Breast epithelium (tissue), 3 donors: ENCODE results near the gene TFPI.

ENCODE experiments used
- POLR2AphosphoS5 ChIP-seq, 3 donors: sonication (generic); formaldehyde crosslinking; IDR thresholded peaks; one replicate each; pipeline ENCODE4 v1.6.1; 2017; ENCODE audit warnings: antibody characterized with exemption in 3 of 3
- TF ChIP-seq, protein P1 (sequence below), 3 donors: fragments of 450-650 bp; IDR thresholded peaks; one replicate each; pipeline ENCODE4 v1.5.1; 2016 to 2017; ENCODE audit warnings: antibody characterized with exemption in 3 of 3, mild to moderate bottlenecking in 3 of 3, moderate library complexity in 3 of 3

DNA sequence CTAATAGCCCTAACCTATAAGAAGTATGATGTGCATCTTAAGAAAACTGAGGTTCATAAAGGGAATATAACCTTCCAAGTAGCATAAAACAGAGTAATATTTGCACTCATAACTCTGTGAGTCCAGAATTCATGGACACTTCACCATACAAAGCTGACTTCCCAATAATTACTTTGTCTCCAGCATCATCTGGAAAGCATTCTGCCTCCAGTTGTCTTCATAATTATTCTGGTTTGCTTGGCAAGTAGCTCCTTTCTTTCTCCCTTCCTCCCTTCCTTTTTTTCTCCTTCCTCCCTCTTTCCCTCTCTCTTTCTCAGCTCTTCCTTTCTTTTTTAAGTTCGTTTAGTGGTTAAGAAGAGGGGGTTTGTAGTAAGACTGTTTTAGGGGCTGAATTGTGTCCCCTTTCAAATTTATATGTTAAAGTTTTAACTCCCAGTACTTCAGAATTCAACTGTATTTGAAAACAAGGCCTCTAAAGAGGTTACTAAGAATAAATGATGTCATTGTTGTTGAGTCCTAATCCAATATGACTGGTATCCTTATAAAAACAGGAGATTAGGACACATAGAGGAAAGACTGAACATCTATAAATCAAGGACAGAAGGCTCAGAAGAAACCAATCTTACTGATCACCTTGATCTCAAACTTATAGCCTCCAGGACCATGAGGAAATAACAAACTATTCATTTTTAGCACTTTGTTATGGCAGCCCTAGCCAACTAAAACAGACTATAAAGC is 28.9 kb downstream of the TFPI start:
- no peak for TF ChIP-seq POLR2AphosphoS5 (IDR thresholded peaks at IDR 0.05)
- TF ChIP-seq, protein P1, sequence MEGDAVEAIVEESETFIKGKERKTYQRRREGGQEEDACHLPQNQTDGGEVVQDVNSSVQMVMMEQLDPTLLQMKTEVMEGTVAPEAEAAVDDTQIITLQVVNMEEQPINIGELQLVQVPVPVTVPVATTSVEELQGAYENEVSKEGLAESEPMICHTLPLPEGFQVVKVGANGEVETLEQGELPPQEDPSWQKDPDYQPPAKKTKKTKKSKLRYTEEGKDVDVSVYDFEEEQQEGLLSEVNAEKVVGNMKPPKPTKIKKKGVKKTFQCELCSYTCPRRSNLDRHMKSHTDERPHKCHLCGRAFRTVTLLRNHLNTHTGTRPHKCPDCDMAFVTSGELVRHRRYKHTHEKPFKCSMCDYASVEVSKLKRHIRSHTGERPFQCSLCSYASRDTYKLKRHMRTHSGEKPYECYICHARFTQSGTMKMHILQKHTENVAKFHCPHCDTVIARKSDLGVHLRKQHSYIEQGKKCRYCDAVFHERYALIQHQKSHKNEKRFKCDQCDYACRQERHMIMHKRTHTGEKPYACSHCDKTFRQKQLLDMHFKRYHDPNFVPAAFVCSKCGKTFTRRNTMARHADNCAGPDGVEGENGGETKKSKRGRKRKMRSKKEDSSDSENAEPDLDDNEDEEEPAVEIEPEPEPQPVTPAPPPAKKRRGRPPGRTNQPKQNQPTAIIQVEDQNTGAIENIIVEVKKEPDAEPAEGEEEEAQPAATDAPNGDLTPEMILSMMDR (IDR thresholded peaks at IDR 0.05): no peak
